ENCODE data around the gene STX8. TPM values are rescaled to one million over a fixed set of nuclear protein-coding genes. Genes with fewer than 3 reads are reported as not detected.
"Not testable (repeated sequence)": the region's sequence is repeated elsewhere in the genome, so short reads cannot be mapped to it uniquely, and the experiment has no call there.

The STX8 gene
- total and polyA plus RNA-seq, 5 experiments from 2014 or later, result 38.2 to 167 (median 114) TPM

GRCh38 chr17:9339482-9339881, 236.1 kb downstream of the STX8 start:
- H3K27me3 Mint-ChIP-seq, H3K4me3 Mint-ChIP-seq, DNase-seq, ATAC-seq, H3K4me1 Mint-ChIP-seq, H3K27ac Mint-ChIP-seq, POLR2A ChIA-PET: not testable (repeated sequence)
- Mint-ChIP-seq H3K9me3 (peaks cover 0 to 45% (median 22%) of the 10 kb centered on the region in 9 donors), H3K36me3 (peaks cover 14 to 38% (median 26%) of the 10 kb centered on the region in 3 donors)

- Mint-ChIP-seq H3K27me3 (no peaks in the 10 kb centered on the region), H3K36me3 (peaks cover 18 to 45% (median 23%) of the 10 kb centered on the region in 3 donors), H3K27ac (no peak overlapping the region), H3K4me3 (no peak overlapping the region), H3K4me1 (no peaks in the 10 kb centered on the region), H3K9me3 (peaks cover 0 to 51% (median 26%) of the 10 kb centered on the region in 9 donors)
- ATAC-seq, result no peak
- DNase-seq, result no peak
- POLR2A ChIA-PET, result no interaction called here
These were observed 238.8 kb downstream of the STX8 start for GRCh38 chr17:9336817-9337216.

GRCh38 chr17:9334536-9335446, 240.8 kb downstream of the STX8 start:
- peaks cover 0 to 2% (median 1%) of the 10 kb centered on the region in 4 donors for H3K4me1 Mint-ChIP-seq
- H3K9me3 Mint-ChIP-seq, result peaks cover 0 to 44% (median 26%) of the 10 kb centered on the region in 9 donors
- H3K4me3 Mint-ChIP-seq, result no peak overlapping the region
- DNase-seq (no peak), ATAC-seq (no peak)
- peaks cover 20 to 39% (median 21%) of the 10 kb centered on the region in 3 donors for H3K36me3 Mint-ChIP-seq
- POLR2A ChIA-PET, result no interaction called here
- H3K27ac Mint-ChIP-seq, result no peak overlapping the region
- H3K27me3 Mint-ChIP-seq, result no peaks in the 10 kb centered on the region

DNA sequence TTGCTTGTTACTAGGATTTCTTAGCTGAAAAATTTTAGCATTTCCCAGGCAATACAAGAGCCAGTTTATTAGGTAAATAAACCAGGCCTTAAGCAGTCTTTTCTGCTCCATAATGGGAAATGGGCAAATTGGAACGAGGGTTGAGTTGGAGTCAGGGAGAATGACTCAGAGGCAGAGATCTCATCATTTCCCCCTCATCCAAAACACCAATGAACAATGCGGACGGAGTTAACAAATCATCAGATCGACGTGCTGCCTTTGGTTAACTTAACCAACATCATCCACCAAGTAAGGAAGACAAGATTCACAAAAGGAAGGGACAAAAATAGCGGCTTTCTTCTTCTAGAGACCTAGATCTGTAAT, 243.5 kb downstream of the STX8 start:
- Mint-ChIP-seq H3K27me3 (no peaks in the 10 kb centered on the region), H3K36me3 (peaks cover 14 to 25% (median 19%) of the 10 kb centered on the region in 3 donors), H3K4me3 (no peak overlapping the region), H3K9me3 (peaks cover 0 to 35% (median 26%) of the 10 kb centered on the region in 9 donors), H3K27ac (no peak overlapping the region), H3K4me1 (peaks cover 2 to 4% (median 2%) of the 10 kb centered on the region in 4 donors)
- POLR2A ChIA-PET, result no interaction called here
- ATAC-seq (no peak), DNase-seq (no peak)

GRCh38 chr17:9331279-9332131, 244.1 kb downstream of the STX8 start:
- H3K4me1 Mint-ChIP-seq, result peaks cover 2 to 4% (median 3%) of the 10 kb centered on the region in 4 donors
- ATAC-seq, result no peak
- DNase-seq, result no peak
- POLR2A ChIA-PET, result no interaction called here
- H3K27ac Mint-ChIP-seq, result peak overlapping the region in 1 of 10 donors; percentile 35
- H3K9me3 Mint-ChIP-seq, result peaks cover 0 to 29% (median 21%) of the 10 kb centered on the region in 9 donors
- peaks cover 14 to 20% (median 16%) of the 10 kb centered on the region in 3 donors for H3K36me3 Mint-ChIP-seq
- no peak overlapping the region for H3K4me3 Mint-ChIP-seq
- no peaks in the 10 kb centered on the region for H3K27me3 Mint-ChIP-seq

DNA sequence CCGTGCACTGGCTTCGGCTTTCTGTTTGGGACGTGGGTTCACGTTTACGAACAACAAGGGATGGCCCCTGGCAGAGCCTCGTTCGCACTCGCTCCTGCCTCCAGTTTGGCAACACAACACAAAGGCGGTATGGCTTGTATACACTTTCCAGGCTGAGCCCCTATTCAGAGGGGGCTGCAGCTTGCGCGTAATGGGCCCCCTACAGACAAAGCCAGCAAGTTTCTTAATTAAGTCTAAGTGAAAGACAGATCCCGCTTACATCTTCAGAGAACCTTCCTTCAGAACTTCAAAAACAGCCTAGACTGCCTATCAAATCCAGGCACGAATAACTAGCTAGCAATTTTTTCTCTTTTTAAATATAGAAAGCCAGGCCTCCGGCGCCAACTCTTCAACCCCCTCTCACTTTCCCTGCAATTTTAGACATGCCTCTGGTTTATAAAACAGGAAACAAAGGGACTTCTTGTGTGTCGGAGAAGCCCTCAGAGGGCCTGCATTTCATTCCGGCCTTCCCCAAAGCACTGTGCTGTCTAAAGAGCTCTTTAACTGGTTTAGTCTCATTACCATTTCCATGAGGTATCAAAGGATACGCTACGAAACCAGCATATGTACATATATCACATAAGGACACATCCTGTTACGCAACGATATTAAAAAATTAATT, 244.9 kb downstream of the STX8 start:
- Mint-ChIP-seq H3K27ac (no peak overlapping the region), H3K4me1 (peaks cover 2 to 4% (median 3%) of the 10 kb centered on the region in 4 donors), H3K9me3 (peaks cover 0 to 21% (median 17%) of the 10 kb centered on the region in 9 donors), H3K27me3 (no peaks in the 10 kb centered on the region), H3K36me3 (peaks cover 12 to 22% (median 15%) of the 10 kb centered on the region in 3 donors), H3K4me3 (no peak overlapping the region)
- DNase-seq (no peak), ATAC-seq (no peak)
- POLR2A ChIA-PET, result no interaction called here

DNA sequence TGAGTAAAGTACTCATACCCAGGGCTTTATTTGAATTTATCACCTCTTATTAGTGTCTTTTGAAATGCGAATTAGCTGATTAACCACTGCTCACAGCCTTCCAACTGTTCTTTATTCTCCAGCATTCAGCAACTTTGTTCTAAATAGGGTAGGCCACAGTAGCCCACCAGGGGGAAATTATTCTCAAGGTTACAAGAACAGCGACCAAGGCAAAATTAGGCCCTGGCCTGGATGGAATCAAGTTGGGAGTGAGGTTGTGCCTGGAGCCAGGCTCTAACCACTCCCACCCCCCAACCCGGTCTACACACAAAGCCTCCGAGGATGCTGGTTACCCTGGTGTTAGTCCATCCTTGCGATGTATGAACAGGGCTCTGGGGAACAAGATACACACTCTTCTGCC, 245.5 kb downstream of the STX8 start:
- ATAC-seq (no peak), DNase-seq (no peak)
- Mint-ChIP-seq H3K36me3 (peaks cover 8 to 20% (median 13%) of the 10 kb centered on the region in 3 donors), H3K27me3 (no peaks in the 10 kb centered on the region), H3K27ac (no peak overlapping the region), H3K4me1 (peaks cover 2 to 4% (median 3%) of the 10 kb centered on the region in 4 donors), H3K4me3 (no peak overlapping the region), H3K9me3 (peaks cover 0 to 16% (median 11%) of the 10 kb centered on the region in 9 donors)
- POLR2A ChIA-PET, result no interaction called here

DNA sequence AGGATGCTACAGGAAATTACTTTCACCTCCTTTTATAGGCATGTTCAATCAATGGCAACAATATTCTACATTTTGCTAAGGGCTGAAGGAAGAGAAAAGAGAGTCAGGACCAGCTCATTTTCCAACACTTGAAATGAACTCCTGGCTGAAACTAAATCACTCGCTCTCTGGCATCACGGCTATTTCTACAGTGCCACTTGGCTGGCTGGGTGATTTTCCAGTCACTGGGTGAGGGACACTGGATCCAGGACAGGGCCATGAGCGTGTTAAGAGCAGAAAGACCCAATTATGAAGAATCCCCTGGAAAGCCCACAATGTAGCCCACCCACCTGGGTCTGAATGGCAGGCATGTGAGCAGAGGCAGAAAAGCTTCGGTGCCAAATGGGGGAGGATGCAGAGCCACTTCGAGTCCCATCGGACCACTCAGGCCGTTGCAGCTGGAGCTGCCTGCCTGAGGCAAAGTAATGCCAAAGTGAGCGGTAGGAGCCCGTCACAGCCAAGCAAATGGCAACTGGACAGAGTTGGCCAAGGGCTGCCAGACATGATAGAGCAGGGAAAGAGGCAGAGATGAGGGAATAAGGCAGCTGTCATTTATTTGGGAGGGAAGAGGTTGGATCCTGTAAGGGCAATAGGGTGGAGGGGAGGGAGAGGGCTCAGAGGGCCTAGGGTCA, 246.2 kb downstream of the STX8 start:
- ATAC-seq (no peak), DNase-seq (no peak)
- Mint-ChIP-seq H3K9me3 (peaks cover 0 to 9% (median 3%) of the 10 kb centered on the region in 9 donors), H3K36me3 (peaks cover under 1 to 12% (median 9%) of the 10 kb centered on the region in 3 donors), H3K4me3 (no peak overlapping the region), H3K27ac (no peak overlapping the region), H3K4me1 (peaks cover 2 to 4% (median 3%) of the 10 kb centered on the region in 4 donors), H3K27me3 (no peaks in the 10 kb centered on the region)
- POLR2A ChIA-PET, result no interaction called here

DNA sequence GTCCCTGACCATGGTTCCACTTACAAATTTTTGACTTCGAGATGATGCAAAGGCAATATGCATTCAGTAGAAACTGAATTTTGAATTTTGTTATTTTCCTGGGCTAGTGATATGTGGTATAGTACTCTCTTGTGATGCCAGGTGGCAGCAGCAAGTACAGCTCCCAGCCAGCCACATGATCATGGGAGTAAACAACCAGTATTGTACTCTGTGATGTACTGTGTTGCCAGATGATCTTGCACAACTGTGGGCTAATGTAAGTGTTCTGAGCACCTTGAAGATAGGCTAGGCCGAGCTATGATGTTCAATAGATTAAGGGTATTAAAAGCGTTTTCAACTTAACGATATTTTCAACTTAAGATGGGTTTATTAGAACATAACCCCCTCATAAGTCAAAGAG, 250.8 kb downstream of the STX8 start:
- Mint-ChIP-seq H3K36me3 (peaks cover 3 to 4% (median 4%) of the 10 kb centered on the region in 3 donors), H3K27ac (peak overlapping the region in 1 of 10 donors; percentile 53), H3K4me1 (peaks cover 0 to 7% (median 3%) of the 10 kb centered on the region in 4 donors), H3K27me3 (no peaks in the 10 kb centered on the region), H3K9me3 (peaks cover 0 to 7% (median 0%) of the 10 kb centered on the region in 9 donors), H3K4me3 (no peak overlapping the region)
- ATAC-seq (no peak), DNase-seq (no peak)
- POLR2A ChIA-PET, result no interaction called here

DNA sequence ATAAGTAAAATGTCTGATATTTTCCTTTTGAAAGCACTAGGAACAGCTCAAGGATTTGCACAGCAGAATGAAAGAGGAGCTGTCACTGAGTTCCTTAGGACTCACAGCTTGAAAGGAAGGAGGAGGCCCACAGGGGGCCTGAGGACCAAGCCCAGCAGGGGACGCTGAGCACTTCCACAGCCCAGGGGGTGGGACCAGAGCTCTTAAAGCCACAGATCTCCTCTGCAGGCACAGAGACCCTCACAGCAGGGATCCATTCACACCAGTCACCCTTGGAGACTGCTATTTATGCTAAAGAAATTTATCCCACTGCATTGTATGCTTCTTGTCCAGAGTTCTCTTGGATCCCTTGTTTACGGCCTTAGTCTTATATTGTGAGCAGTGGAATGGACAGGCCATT, 253.3 kb downstream of the STX8 start:
- H3K4me1 Mint-ChIP-seq, result peaks cover 0 to 9% (median 0%) of the 10 kb centered on the region in 4 donors
- no peak overlapping the region for H3K4me3 Mint-ChIP-seq
- peaks cover 10 to 20% (median 19%) of the 10 kb centered on the region in 3 donors for H3K36me3 Mint-ChIP-seq
- ATAC-seq (no peak), DNase-seq (no peak)
- H3K9me3 Mint-ChIP-seq, result peaks cover 2 to 20% (median 11%) of the 10 kb centered on the region in 9 donors
- no peak overlapping the region for H3K27ac Mint-ChIP-seq
- POLR2A ChIA-PET, result no interaction called here
- no peaks in the 10 kb centered on the region for H3K27me3 Mint-ChIP-seq

- H3K36me3 Mint-ChIP-seq, result peaks cover 10 to 24% (median 19%) of the 10 kb centered on the region in 3 donors
- POLR2A ChIA-PET, result no interaction called here
- H3K9me3 Mint-ChIP-seq, result peaks cover 2 to 24% (median 11%) of the 10 kb centered on the region in 9 donors
- H3K27me3 Mint-ChIP-seq, result no peaks in the 10 kb centered on the region
- no peak overlapping the region for H3K4me3 Mint-ChIP-seq
- H3K27ac Mint-ChIP-seq, result no peak overlapping the region
- ATAC-seq, result no peak
- DNase-seq, result no peak
- peaks cover 0 to 8% (median 0%) of the 10 kb centered on the region in 4 donors for H3K4me1 Mint-ChIP-seq
These were observed 253.7 kb downstream of the STX8 start for GRCh38 chr17:9321890-9322289.

GRCh38 chr17:9315360-9315759, 260.3 kb downstream of the STX8 start:
- no peaks in the 10 kb centered on the region for H3K27me3 Mint-ChIP-seq
- no peak overlapping the region for H3K4me3 Mint-ChIP-seq
- DNase-seq (no peak), ATAC-seq (no peak)
- peaks cover 21 to 24% (median 22%) of the 10 kb centered on the region in 3 donors for H3K36me3 Mint-ChIP-seq
- H3K4me1 Mint-ChIP-seq, result peaks cover 0 to 7% (median 0%) of the 10 kb centered on the region in 4 donors
- POLR2A ChIA-PET, result no interaction called here
- peaks cover 2 to 18% (median 11%) of the 10 kb centered on the region in 9 donors for H3K9me3 Mint-ChIP-seq
- no peak overlapping the region for H3K27ac Mint-ChIP-seq

Data from naive thymus-derived CD8-positive, alpha-beta T cell (primary cell).